ENCODE measurements around the gene VEZF1.

The VEZF1 gene

DNA sequence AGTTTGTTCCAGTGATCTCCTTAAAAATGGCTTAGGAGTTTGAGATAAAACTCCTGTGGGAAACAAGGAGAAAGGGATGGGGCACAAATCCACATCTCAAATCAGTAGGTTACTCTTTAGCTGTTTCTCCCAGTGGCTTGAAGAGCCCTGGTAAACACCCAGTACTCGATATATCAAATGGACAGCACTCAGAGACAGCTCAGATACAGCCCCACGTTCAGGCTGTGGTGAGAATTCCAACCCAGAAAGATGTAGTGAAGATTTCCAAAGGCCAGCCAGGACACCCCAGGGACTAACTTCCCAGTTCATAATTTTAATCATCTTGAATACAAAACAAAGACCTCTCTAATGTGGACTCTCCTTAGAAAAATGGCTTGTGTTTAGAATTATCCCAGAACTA, 6.4 kb upstream of the VEZF1 start:
- TF ChIP-seq, protein P1, sequence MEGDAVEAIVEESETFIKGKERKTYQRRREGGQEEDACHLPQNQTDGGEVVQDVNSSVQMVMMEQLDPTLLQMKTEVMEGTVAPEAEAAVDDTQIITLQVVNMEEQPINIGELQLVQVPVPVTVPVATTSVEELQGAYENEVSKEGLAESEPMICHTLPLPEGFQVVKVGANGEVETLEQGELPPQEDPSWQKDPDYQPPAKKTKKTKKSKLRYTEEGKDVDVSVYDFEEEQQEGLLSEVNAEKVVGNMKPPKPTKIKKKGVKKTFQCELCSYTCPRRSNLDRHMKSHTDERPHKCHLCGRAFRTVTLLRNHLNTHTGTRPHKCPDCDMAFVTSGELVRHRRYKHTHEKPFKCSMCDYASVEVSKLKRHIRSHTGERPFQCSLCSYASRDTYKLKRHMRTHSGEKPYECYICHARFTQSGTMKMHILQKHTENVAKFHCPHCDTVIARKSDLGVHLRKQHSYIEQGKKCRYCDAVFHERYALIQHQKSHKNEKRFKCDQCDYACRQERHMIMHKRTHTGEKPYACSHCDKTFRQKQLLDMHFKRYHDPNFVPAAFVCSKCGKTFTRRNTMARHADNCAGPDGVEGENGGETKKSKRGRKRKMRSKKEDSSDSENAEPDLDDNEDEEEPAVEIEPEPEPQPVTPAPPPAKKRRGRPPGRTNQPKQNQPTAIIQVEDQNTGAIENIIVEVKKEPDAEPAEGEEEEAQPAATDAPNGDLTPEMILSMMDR (IDR thresholded peaks at IDR 0.05; ENCODE audit: control extremely low read depth, extremely low read depth, low read depth, missing control alignments): no peak
- ChIA-PET POLR2A (interaction anchor here (1.9 kb wide), 1 partner anchor 13 kb away, joined by 8 read pairs; the partner anchor contains the start of gene SRSF1), CTCF (interaction anchor here (1.0 to 16.6 kb wide), 13 partner anchors 9 to 161 kb away, joined by 3 to 478 read pairs (median 6); partner anchors contain the start of genes CUEDC1, MRPS23 and SRSF1)
- no peak for DNase-seq (ENCODE audit: extremely low spot score)

DNA sequence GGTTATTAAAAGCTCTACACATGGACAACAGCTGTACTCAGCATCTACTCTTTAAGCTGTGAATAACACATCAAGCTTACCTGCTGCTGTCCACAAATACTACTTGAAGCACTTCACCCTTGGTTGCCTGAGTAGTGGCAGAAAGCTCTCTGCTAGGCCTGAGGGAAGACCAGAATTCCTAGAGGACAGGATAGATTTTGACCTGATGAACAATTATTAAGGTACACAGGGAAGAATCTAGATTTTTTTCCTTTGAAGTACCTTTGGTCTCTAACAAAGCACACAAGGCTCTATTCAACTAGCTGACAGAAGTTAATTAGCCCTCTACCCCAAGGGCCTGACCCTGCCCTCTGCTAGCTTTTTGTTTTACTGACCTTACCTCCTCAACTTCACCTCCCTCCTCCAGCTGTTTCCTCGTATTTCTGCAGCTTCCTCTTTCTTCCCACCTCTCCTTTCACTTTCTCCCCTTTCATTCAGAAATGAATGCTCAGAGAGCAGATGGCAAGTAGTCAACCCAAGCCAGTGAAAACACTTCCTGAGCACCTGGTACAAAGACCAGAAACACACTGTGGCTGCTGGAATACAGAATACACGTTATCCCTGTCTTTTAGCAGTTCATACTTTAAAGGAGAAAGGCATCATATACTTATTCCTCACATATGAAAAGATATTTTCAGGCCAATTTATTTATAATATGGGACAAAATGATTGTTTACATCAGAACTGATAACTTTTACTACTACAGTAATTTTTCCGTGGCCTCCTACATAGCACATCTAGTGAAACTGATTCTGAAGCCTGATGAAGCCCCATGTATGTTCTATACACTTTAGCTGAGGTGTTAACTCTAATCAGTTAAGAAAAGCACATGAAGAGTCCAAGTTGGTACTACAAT, 5.7 kb upstream of the VEZF1 start:
- ChIA-PET POLR2A (interaction anchor here (0.7 to 1.9 kb wide), 5 partner anchors 13 to 90 kb away, joined by 3 to 12 read pairs (median 4); partner anchors contain the start of genes DYNLL2 and SRSF1), CTCF (interaction anchor here (0.7 to 16.6 kb wide), 11 partner anchors 9 to 210 kb away, joined by 3 to 478 read pairs (median 6); partner anchors contain the start of genes MRPS23 and SRSF1)
- DNase-seq (ENCODE audit: extremely low spot score): peak; percentile 34
- TF ChIP-seq, protein P1 (IDR thresholded peaks at IDR 0.05; ENCODE audit: control extremely low read depth, extremely low read depth, low read depth, missing control alignments): no peak

DNA sequence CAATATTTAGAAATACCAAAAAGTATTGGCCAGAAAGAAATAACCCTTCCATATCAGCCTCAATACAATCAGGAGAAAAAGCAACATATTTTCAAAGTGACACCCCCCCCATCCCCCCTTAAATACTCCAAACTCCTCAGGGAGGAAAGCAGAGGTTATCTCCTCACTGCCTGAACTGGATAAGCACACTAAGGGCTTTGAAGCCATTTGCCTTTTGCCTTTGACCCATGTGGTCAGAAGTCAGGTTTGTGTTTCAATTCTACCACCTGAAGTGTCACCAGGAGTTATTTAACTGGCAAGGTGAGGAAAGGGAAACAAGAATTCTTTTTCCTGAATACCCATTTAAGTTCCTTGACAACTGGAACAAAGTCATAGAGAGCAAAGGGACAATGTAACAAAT, 3.5 kb upstream of the VEZF1 start:
- DNase-seq (ENCODE audit: extremely low spot score): no peak
- CTCF ChIA-PET: interaction anchor here (1.4 to 16.6 kb wide), 5 partner anchors 8 to 158 kb away, joined by 5 to 478 read pairs (median 22); partner anchors contain the start of genes MRPS23 and SRSF1
- POLR2A ChIA-PET: interaction anchor here (0.6 kb wide), 1 partner anchor 18 kb away, joined by 16 read pairs; no protein-coding TSS in a partner anchor
- TF ChIP-seq, protein P1 (IDR thresholded peaks at IDR 0.05; ENCODE audit: control extremely low read depth, extremely low read depth, low read depth, missing control alignments): no peak

DNA sequence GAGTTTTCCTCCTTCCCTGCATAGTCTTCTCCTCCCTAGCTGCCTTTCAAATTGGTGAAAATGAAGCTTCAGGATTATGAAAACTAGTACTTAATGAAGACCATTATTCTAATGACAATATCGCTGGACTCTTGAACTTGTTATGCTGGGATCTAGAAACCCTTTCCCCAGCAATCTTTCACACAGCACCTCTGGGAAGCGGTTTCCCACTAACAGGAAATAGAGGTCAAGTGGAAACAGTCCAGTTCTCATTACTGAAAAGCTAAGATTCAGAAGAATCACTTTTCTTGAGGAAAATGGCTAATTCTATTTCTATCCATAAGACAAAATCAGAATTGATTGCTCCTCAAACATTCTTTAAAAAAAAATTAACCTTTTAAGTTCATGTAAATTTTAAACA, 2.0 kb upstream of the VEZF1 start:
- CTCF ChIA-PET: interaction anchor here (0.9 to 16.6 kb wide), 7 partner anchors 9 to 157 kb away, joined by 3 to 478 read pairs (median 5); partner anchors contain the start of genes MRPS23 and SRSF1
- TF ChIP-seq, protein P1 (IDR thresholded peaks at IDR 0.05; ENCODE audit: control extremely low read depth, extremely low read depth, low read depth, missing control alignments): no peak
- POLR2A ChIA-PET: interaction anchor here (1.2 to 1.9 kb wide), 4 partner anchors 10 to 93 kb away, joined by 3 to 6 read pairs (median 5); partner anchors contain the start of gene SRSF1
- no peak for DNase-seq (ENCODE audit: extremely low spot score)

DNA sequence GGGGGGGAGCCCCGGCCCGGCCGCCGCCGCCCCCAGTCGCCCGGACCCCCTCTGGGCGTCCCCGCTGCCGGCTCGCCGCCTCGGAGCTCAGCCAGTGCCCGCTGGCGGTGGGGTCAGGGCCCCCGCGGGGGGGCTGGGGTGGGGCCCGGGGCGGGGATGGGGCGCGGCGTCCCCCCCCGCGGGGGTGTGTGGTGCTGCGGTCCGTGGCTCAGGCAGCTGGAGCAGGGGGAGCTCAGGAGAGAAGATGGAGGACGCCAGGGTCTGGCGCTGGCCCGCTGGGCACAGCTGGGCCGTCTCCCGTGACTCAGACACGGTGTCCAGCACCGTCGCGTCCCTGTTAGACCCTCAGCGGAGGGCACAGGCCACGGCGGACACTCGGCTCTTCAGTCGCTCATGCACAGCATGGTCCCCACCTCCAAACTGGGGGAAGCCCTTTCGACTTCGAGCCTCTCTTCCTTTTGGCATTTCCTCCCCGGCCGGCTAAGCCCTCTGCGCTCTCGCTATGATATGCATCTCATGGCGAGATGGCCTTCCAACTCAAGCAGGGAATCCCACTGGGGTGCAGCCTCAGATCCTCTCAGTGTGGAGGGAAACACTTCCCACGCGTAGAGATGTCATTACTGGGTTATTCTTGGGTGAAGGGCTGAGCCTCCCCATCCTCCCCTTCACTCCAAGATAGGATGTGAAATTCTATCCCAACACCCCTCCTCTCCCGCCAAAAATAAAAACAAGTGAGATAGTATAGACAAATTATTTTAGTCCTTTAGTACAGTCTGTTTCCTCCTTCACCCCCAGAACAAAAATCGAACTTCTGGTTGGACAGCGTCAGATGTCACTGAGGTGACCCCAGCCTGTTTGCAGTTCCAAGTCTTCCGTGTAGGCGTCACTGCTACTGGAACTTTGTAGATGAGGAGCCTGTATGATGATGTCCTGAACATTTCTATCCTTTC, 522 bp upstream of the VEZF1 start:
- ChIA-PET CTCF (interaction anchor here (1.3 to 16.6 kb wide), 3 partner anchors 11 to 128 kb away, joined by 4 to 478 read pairs (median 89); partner anchors contain the start of gene MRPS23), POLR2A (interaction anchor here (0.5 to 1.9 kb wide), 5 partner anchors 9 to 137 kb away, joined by 3 to 8 read pairs (median 6); partner anchors contain the start of gene SRSF1)
- peak; percentile 86 for DNase-seq (ENCODE audit: extremely low spot score)

More for the DNA sequence above, 522 bp upstream of the VEZF1 start:
- TF ChIP-seq, protein P1 (IDR thresholded peaks at IDR 0.05; ENCODE audit: control extremely low read depth, extremely low read depth, low read depth, missing control alignments): no peak
